Caco-2 (cell line): ENCODE results near the gene PCDHA12. TPM values are rescaled to one million over a fixed set of nuclear protein-coding genes. Genes with fewer than 3 reads are reported as not detected.

Experiments
- BruUV-seq: library from RNA; stranded (reverse); fragments of 400-500 nt; replicated peaks from 2 replicates; lab custom pipeline; 2021; lab: Mats Ljungman, UMichigan
- CTCF ChIA-PET: fragments of 300-600 bp; sonication (Branson Sonifier 250); formaldehyde crosslinking; loops from one replicate; lab custom pipeline; 2022; ENCODE audit warnings: antibody characterized with exemption; lab: Charles Lee
- POLR2A ChIA-PET: fragments of 300-600 bp; sonication (Branson Sonifier 250); formaldehyde crosslinking; loops from one replicate; lab custom pipeline; 2022; ENCODE audit warnings: antibody characterized with exemption; lab: Charles Lee
- DNase-seq, 2 experiments: peaks; one replicate each; pipeline versions ENCODE4 v3.0.0 to v3.0.0-alpha.2; 2020 to 2022
- H3K27me3 ChIP-seq: replicated peaks from 2 replicates; pipeline ENCODE4 v1.6.0; 2011; ENCODE audit warnings: low read length; ENCODE audit not compliant: control insufficient read depth, insufficient read depth
- H3K36me3 ChIP-seq: 2 replicates; pipeline ENCODE4 v1.5.1; 2011; ENCODE audit warnings: low read length; ENCODE audit not compliant: control insufficient read depth, insufficient read depth
- H3K4me1 ChIP-seq: fragments of 250-450 bp; sonication (Bioruptor Pico); 2 replicates; pipeline ENCODE4 v1.5.1; 2020; ENCODE audit warnings: mild to moderate bottlenecking
- H3K4me3 ChIP-seq: 2 replicates; pipeline ENCODE4 v1.5.1; 2011; ENCODE audit warnings: low read depth, mild to moderate bottlenecking, control low read depth, low read length
- H3K9me3 ChIP-seq: fragments of 250-450 bp; sonication (Bioruptor Pico); 2 replicates; pipeline ENCODE4 v1.5.1; 2020; ENCODE audit warnings: mild to moderate bottlenecking, moderate library complexity
- H3K27ac Mint-ChIP-seq: one replicate; pipeline ENCODE4 v1.8.0; 2022; ENCODE audit warnings: mixed read lengths; ENCODE audit not compliant: unreplicated experiment
- H3K27me3 Mint-ChIP-seq: one replicate; pipeline ENCODE4 v1.8.0; 2022; ENCODE audit warnings: mixed read lengths; ENCODE audit not compliant: insufficient read depth, unreplicated experiment
- H3K36me3 Mint-ChIP-seq: one replicate; pipeline ENCODE4 v1.8.0; 2022; ENCODE audit warnings: mild to moderate bottlenecking, mixed read lengths; ENCODE audit not compliant: insufficient read depth, unreplicated experiment
- H3K4me1 Mint-ChIP-seq: one replicate; pipeline ENCODE4 v1.8.0; 2022; ENCODE audit warnings: low read depth, mixed read lengths; ENCODE audit not compliant: unreplicated experiment
- H3K4me3 Mint-ChIP-seq: one replicate; pipeline ENCODE4 v1.8.0; 2022; ENCODE audit warnings: mild to moderate bottlenecking, moderate library complexity, mixed read lengths; ENCODE audit not compliant: unreplicated experiment
- H3K9me3 Mint-ChIP-seq: one replicate; pipeline ENCODE4 v1.8.0; 2022; ENCODE audit warnings: mixed read lengths; ENCODE audit not compliant: unreplicated experiment
- intact Hi-C: fragments of 100-400 bp; cut with micrococcal nuclease; formaldehyde crosslinking; loops from one replicate; pipeline ENCODE4 v1.10.0; 2022; ENCODE audit not compliant: unreplicated experiment
- total RNA-seq: library from RNA; stranded (reverse); gene quantifications from 2 replicates; pipeline ENCODE4 v1.2.3, GENCODE V29; 2022
- TF ChIP-seq, protein P1 (sequence below), 2 experiments: fragments of 200-600 bp in 1 of 2; IDR thresholded peaks; 1 replicate in 1 of 2; 2 replicates in 1 of 2; pipeline versions ENCODE4 v1.5.1 to v1.8.0; 2011 to 2022; ENCODE audit warnings: antibody characterized with exemption in 1 of 2, control low read depth in 1 of 2, inconsistent platforms in 1 of 2, low read depth in 1 of 2, low read length in 1 of 2, mild to moderate bottlenecking in 1 of 2, moderate library complexity in 1 of 2; ENCODE audit not compliant: insufficient read depth in 1 of 2, severe bottlenecking in 1 of 2, unreplicated experiment in 1 of 2

PCDHA12 gene
- total RNA-seq, 1 experiment from 2014 or later, result not detected

DNA sequence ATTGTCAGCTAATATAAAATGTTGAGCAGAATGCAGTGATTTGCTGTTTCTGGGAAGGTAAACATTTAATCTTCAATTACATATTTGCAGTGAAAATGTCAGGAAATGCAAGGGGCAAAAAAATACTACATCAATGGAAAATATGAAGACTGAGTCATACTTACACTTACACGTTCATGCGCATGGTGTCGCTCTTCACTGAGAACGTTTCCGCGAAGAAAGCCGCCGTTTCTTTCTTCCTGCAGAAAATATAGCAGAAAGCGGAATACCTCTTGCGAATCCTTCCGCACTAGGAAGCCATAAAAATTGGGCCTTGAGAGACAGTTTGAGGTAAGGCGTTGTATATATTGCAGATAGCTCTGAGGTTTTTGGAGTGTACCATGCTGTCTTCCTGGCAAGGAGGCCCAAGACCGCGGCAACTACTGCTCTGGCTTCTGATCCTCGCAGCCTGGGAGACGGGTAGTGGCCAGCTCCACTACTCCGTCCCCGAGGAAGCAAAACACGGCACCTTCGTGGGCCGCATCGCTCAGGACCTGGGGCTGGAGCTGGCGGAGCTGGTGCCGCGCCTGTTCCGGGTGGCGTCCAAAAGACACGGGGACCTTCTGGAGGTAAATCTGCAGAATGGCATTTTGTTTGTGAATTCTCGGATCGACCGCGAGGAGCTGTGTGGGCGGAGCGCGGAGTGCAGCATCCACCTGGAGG lies 6.9 kb downstream of the PCDHA12 start, which contains the start of gene PCDHA13:
TSS of gene PCDHA13 (plus strand) at position 236 of the 702 bp plus-strand sequence. CDS start at position 381, 145 bp downstream.
- H3K36me3 Mint-ChIP-seq, result no peaks in the 10 kb centered on the region
- H3K9me3 ChIP-seq, result no peaks in the 10 kb centered on the region; the same call in 1 of the 2 replicates
- no peak within 1 kb of the TSS for H3K27ac Mint-ChIP-seq
- H3K4me3 ChIP-seq, result no peak within 1 kb of the TSS
- peaks cover 15% of the 10 kb centered on the region for H3K9me3 Mint-ChIP-seq
- POLR2A ChIA-PET, result no interaction called here
- no peaks in the 10 kb centered on the region for H3K4me1 ChIP-seq
- intact Hi-C loops, result loop anchor here (1.0 kb wide), 1 partner anchor 159 kb away; no protein-coding TSS in a partner anchor
- CTCF ChIA-PET, result no interaction called here
- H3K27me3 Mint-ChIP-seq, result no peaks in the 10 kb centered on the region
- no peaks in the 10 kb centered on the region for H3K36me3 ChIP-seq
- H3K4me3 Mint-ChIP-seq, result no peak within 1 kb of the TSS
- H3K27me3 ChIP-seq, result no peaks in the 10 kb centered on the region
- TF ChIP-seq, protein P1, sequence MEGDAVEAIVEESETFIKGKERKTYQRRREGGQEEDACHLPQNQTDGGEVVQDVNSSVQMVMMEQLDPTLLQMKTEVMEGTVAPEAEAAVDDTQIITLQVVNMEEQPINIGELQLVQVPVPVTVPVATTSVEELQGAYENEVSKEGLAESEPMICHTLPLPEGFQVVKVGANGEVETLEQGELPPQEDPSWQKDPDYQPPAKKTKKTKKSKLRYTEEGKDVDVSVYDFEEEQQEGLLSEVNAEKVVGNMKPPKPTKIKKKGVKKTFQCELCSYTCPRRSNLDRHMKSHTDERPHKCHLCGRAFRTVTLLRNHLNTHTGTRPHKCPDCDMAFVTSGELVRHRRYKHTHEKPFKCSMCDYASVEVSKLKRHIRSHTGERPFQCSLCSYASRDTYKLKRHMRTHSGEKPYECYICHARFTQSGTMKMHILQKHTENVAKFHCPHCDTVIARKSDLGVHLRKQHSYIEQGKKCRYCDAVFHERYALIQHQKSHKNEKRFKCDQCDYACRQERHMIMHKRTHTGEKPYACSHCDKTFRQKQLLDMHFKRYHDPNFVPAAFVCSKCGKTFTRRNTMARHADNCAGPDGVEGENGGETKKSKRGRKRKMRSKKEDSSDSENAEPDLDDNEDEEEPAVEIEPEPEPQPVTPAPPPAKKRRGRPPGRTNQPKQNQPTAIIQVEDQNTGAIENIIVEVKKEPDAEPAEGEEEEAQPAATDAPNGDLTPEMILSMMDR (IDR thresholded peaks at IDR 0.05; ENCODE audit: insufficient read depth in 1 of 2, low read depth in 1 of 2, low read length in 1 of 2, severe bottlenecking in 1 of 2, unreplicated experiment in 1 of 2), result no peak
- H3K4me1 Mint-ChIP-seq, result no peaks in the 10 kb centered on the region
- BruUV-seq, result no TSS peak
- no peak for DNase-seq

DNA sequence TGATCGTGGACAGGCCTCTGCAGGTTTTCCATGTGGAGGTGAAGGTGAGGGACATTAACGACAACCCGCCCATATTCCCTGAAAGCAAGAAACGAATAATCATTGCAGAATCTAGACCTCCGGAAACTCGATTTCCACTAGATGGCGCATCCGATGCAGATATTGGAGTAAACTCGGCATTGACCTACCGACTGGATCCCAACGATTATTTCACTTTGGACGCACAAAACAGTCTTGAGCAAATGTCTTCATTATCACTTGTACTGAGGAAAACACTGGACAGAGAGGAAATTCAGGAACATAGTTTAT lies 7.4 kb downstream of the PCDHA12 start:
- H3K27me3 ChIP-seq, result no peaks in the 10 kb centered on the region
- Mint-ChIP-seq H3K4me1 (no peaks in the 10 kb centered on the region), H3K36me3 (no peaks in the 10 kb centered on the region), H3K9me3 (peaks cover 15% of the 10 kb centered on the region), H3K27me3 (no peaks in the 10 kb centered on the region), H3K4me3 (no peak overlapping the region), H3K27ac (no peak overlapping the region)
- DNase-seq, result no peak
- H3K9me3 ChIP-seq, result no peaks in the 10 kb centered on the region; the same call in 1 of the 2 replicates
- no TSS peak for BruUV-seq
- ChIA-PET CTCF (no interaction called here), POLR2A (no interaction called here)
- TF ChIP-seq, protein P1 (IDR thresholded peaks at IDR 0.05; ENCODE audit: insufficient read depth in 1 of 2, low read depth in 1 of 2, low read length in 1 of 2, severe bottlenecking in 1 of 2, unreplicated experiment in 1 of 2), result no peak
- intact Hi-C loops, result loop anchor here (1.0 kb wide), 1 partner anchor 159 kb away; no protein-coding TSS in a partner anchor
- no peak overlapping the region for H3K4me3 ChIP-seq
- H3K4me1 ChIP-seq, result no peaks in the 10 kb centered on the region
- H3K36me3 ChIP-seq, result no peaks in the 10 kb centered on the region

DNA sequence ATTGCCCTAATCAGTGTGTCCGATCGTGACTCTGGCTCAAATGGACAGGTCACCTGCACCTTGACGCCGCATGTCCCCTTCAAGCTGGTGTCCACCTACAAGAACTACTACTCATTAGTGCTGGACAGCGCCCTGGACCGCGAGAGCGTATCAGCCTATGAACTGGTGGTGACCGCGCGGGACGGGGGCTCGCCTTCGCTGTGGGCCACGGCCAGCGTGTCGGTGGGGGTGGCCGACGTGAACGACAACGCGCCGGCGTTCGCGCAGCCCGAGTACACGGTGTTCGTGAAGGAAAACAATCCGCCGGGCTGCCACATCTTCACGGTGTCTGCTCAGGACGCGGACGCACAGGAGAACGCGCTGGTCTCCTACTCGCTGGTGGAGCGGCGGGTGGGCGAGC lies 8.3 kb downstream of the PCDHA12 start:
- TF ChIP-seq, protein P1 (IDR thresholded peaks at IDR 0.05; ENCODE audit: insufficient read depth in 1 of 2, low read depth in 1 of 2, low read length in 1 of 2, severe bottlenecking in 1 of 2, unreplicated experiment in 1 of 2), result no peak
- intact Hi-C loops, result no loop called here
- H3K4me3 Mint-ChIP-seq, result no peak overlapping the region

More for the DNA sequence above, 8.3 kb downstream of the PCDHA12 start:
- no peaks in the 10 kb centered on the region for H3K36me3 Mint-ChIP-seq
- no peak for DNase-seq
- no peaks in the 10 kb centered on the region for H3K4me1 Mint-ChIP-seq
- BruUV-seq, result no TSS peak
- Histone ChIP-seq H3K9me3 (no peaks in the 10 kb centered on the region; the same call in 1 of the 2 replicates), H3K4me3 (no peak overlapping the region), H3K4me1 (no peaks in the 10 kb centered on the region), H3K27me3 (no peaks in the 10 kb centered on the region), H3K36me3 (no peaks in the 10 kb centered on the region)
- peaks cover 15% of the 10 kb centered on the region for H3K9me3 Mint-ChIP-seq
- POLR2A ChIA-PET, result no interaction called here
- H3K27me3 Mint-ChIP-seq, result no peaks in the 10 kb centered on the region
- CTCF ChIA-PET, result no interaction called here
- H3K27ac Mint-ChIP-seq, result no peak overlapping the region
